NT2/D1 (cell line): ENCODE measurements around the gene AGTR1.

Source experiments
- SUZ12 ChIP-seq: IDR thresholded peaks from 2 replicates; pipeline ENCODE4 v1.6.1; 2011; ENCODE audit not compliant: insufficient read length, insufficient read depth; ENCODE audit errors: extremely low read depth
- YY1 ChIP-seq: IDR thresholded peaks from 2 replicates; pipeline ENCODE4 v1.6.1; 2011; ENCODE audit not compliant: insufficient read length, insufficient read depth

GRCh38 chr3:148763986-148764935 is 66.6 kb downstream of the AGTR1 start:
- TF ChIP-seq SUZ12 (no peak), YY1 (no peak)
